Measurements from ENCODE around the gene TTLL5. TPM values are rescaled to one million over a fixed set of nuclear protein-coding genes. Genes with fewer than 3 reads are reported as not detected.

Gene TTLL5
- polyA plus RNA-seq, 2 of the 4 experiments (the other 2 are of a cell fraction), result 18.8 to 23.7 TPM

DNA sequence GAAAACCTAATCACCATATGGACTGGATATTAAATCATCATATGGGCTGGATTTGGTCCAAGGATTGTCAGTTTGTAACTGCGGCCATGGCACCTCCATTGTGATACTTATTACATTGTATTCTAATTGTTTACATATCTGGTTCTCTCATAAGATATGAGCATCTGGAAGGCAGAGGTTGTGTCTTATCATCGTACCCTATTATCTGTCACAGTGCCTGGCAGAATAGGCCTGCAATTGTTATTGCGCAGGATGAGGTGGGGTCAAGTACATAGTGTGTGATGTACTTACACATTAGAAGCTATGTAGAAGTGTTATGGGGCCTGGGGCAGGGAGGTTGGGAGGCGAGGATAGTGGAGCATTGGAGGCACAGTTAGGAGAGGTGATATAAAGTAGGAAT is 329.3 kb downstream of the TTLL5 start:
- Histone ChIP-seq H3K4me1 (peaks cover 13% of the 10 kb centered on the region; the same call in 2 of the 3 replicates), H3K9me3 (no peaks in the 10 kb centered on the region), H3K4me3 (no peak overlapping the region), H3K4me2 (no peak overlapping the region), H3K27ac (no peak overlapping the region)
- TF ChIP-seq, protein P1, sequence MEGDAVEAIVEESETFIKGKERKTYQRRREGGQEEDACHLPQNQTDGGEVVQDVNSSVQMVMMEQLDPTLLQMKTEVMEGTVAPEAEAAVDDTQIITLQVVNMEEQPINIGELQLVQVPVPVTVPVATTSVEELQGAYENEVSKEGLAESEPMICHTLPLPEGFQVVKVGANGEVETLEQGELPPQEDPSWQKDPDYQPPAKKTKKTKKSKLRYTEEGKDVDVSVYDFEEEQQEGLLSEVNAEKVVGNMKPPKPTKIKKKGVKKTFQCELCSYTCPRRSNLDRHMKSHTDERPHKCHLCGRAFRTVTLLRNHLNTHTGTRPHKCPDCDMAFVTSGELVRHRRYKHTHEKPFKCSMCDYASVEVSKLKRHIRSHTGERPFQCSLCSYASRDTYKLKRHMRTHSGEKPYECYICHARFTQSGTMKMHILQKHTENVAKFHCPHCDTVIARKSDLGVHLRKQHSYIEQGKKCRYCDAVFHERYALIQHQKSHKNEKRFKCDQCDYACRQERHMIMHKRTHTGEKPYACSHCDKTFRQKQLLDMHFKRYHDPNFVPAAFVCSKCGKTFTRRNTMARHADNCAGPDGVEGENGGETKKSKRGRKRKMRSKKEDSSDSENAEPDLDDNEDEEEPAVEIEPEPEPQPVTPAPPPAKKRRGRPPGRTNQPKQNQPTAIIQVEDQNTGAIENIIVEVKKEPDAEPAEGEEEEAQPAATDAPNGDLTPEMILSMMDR (IDR thresholded peaks at IDR 0.05), result no peak
- TF ChIP-seq FOXS1 (CRISPR knock-in tag; IDR thresholded peaks at IDR 0.05) (no peak), ZNF302 (CRISPR knock-in tag; IDR thresholded peaks at IDR 0.05) (no peak), CHD2 (IDR thresholded peaks at IDR 0.05; ENCODE audit: low read length, partially characterized antibody) (no peak), POLR2AphosphoS2 (conservative IDR thresholded peaks at IDR 0.05; ENCODE audit: low read length) (no peak)
- ChIA-PET CTCF (interaction anchor here (2.6 to 5.0 kb wide), 2 partner anchors 11 to 279 kb away, joined by 9 to 22 read pairs; no protein-coding TSS in a partner anchor), POLR2A (no interaction called here)
- 91% methylated on average over 4 of the region's 4 CpGs for WGBS (ENCODE audit: missing lambda C conversion rate)
- no peak for FAIRE-seq
- ATAC-seq, result no peak
- no peak for DNase-seq (ENCODE audit: low read depth in 1 of 2, low spot score in 1 of 2)

DNA sequence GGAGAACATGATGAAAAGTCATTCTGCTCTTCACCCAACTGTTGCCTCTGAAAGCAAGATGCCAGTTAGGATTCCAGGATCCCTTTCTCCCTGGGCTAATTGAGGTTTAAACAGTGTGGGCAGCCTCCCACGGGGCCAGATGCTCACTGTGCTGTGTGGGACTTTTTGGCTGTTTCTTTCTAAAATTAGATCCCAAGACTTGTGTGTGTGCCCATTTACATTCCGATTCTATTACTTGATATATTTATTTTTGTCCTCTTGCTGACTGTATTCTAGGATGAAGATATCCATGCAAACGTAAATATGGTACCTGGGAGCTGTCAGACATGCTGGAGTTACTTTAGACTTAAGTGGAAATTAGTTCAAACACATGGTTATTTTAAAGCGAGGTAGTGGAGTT is 330.7 kb downstream of the TTLL5 start:
- CTCF ChIA-PET, result interaction anchor here (1.9 to 5.0 kb wide), 3 partner anchors 13 to 282 kb away, joined by 5 to 22 read pairs (median 9); no protein-coding TSS in a partner anchor
- POLR2A ChIA-PET, result no interaction called here
- no peak for FAIRE-seq
- 84% methylated on average over 4 of the region's 4 CpGs for WGBS (ENCODE audit: missing lambda C conversion rate)
- ATAC-seq, result no peak
- no peak overlapping the region for H3K4me3 ChIP-seq
- TF ChIP-seq CBX2 (IDR thresholded peaks at IDR 0.05; ENCODE audit: borderline replicate concordance, low read depth) (no peak), REST (IDR thresholded peaks at IDR 0.05) (no peak), HOXB5 (CRISPR knock-in tag; IDR thresholded peaks at IDR 0.05) (no peak), ZNF302 (CRISPR knock-in tag; IDR thresholded peaks at IDR 0.05) (no peak), EHF (CRISPR knock-in tag; IDR thresholded peaks at IDR 0.05) (no peak), CEBPB (IDR thresholded peaks at IDR 0.05) (no peak), MYC (IDR thresholded peaks at IDR 0.05; ENCODE audit: borderline replicate concordance, low read length) (no peak), RFX5 (IDR thresholded peaks at IDR 0.05) (no peak), ZSCAN20 (CRISPR knock-in tag; IDR thresholded peaks at IDR 0.05) (no peak), POLR2AphosphoS2 (conservative IDR thresholded peaks at IDR 0.05; ENCODE audit: low read length) (no peak), JUN (IDR thresholded peaks at IDR 0.05) (no peak)
- TF ChIP-seq, protein P2, sequence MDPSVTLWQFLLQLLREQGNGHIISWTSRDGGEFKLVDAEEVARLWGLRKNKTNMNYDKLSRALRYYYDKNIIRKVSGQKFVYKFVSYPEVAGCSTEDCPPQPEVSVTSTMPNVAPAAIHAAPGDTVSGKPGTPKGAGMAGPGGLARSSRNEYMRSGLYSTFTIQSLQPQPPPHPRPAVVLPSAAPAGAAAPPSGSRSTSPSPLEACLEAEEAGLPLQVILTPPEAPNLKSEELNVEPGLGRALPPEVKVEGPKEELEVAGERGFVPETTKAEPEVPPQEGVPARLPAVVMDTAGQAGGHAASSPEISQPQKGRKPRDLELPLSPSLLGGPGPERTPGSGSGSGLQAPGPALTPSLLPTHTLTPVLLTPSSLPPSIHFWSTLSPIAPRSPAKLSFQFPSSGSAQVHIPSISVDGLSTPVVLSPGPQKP (IDR thresholded peaks at IDR 0.05; ENCODE audit: low read depth, low read length), result no peak
- H3K4me2 ChIP-seq, result no peak overlapping the region
- peaks cover 9% of the 10 kb centered on the region; the same call in 1 of the 3 replicates for H3K4me1 ChIP-seq
- no peak overlapping the region for H3K27ac ChIP-seq
- DNase-seq (ENCODE audit: low read depth in 1 of 2, low spot score in 1 of 2), result no peak
- no peaks in the 10 kb centered on the region for H3K9me3 ChIP-seq

DNA sequence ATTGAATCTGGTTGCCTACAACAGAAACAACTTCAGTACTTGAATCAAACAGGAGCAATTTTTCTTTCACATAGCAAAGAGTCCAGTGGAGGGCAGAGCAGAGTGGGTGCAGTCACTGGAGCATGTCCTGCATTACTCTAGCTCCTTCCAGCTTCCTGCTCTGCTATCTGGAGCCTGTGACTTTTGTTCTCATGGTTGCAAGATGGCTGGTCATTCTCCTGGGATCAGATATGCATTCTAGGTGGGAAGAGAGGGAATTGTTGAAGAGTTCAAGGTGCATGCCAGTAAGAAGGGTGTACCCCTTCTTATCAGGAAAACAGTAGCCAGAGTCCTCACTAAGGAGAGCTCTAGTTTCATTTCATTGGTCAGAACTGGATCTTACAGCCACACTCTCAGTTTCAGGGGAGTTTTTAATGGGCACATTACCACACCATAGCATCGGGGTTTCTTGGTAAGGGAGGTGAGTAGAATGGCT is 332.6 kb downstream of the TTLL5 start:
- Histone ChIP-seq H3K4me1 (0 out of 3 replicates have a peak, but pooled peaks cover 7% of the 10 kb centered on the region), H3K9me3 (no peaks in the 10 kb centered on the region), H3K4me3 (no peak overlapping the region), H3K4me2 (no peak overlapping the region), H3K27ac (no peak overlapping the region)
- DNase-seq (ENCODE audit: low read depth in 1 of 2, low spot score in 1 of 2) (no peak), ATAC-seq (no peak), FAIRE-seq (no peak)
- TF ChIP-seq SREBF2 (IDR thresholded peaks at IDR 0.05), result no peak
- no peak for TF ChIP-seq JUNB (IDR thresholded peaks at IDR 0.05)
- TF ChIP-seq, protein P3, sequence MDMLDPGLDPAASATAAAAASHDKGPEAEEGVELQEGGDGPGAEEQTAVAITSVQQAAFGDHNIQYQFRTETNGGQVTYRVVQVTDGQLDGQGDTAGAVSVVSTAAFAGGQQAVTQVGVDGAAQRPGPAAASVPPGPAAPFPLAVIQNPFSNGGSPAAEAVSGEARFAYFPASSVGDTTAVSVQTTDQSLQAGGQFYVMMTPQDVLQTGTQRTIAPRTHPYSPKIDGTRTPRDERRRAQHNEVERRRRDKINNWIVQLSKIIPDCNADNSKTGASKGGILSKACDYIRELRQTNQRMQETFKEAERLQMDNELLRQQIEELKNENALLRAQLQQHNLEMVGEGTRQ (IDR thresholded peaks at IDR 0.05), result no peak
- TF ChIP-seq EP300 (IDR thresholded peaks at IDR 0.05), result no peak
- no peak for TF ChIP-seq HOXB13 (CRISPR knock-in tag; IDR thresholded peaks at IDR 0.05; ENCODE audit: low read depth)
- no peak for TF ChIP-seq RNF2 (IDR thresholded peaks at IDR 0.05; ENCODE audit: borderline replicate concordance, low read depth)
- TF ChIP-seq CBX8 (IDR thresholded peaks at IDR 0.05), result no peak
- WGBS (ENCODE audit: missing lambda C conversion rate), result 91% methylated on average over 1 of the region's 1 CpG
- ChIA-PET POLR2A (no interaction called here), CTCF (interaction anchor here (1.2 to 2.9 kb wide), 3 partner anchors 11 to 394 kb away, joined by 3 to 16 read pairs (median 6); partner anchors contain the start of gene TGFB3)

Measured in A549 (cell line).